ENCODE data around the gene C9.
"Not testable (repeated sequence)": the region's sequence is repeated elsewhere in the genome, so short reads cannot be mapped to it uniquely, and the experiment has no call there.

Gene C9
- total RNA-seq, result 0 to 0.06 (median 0) reads per million in 9 experiments

DNA sequence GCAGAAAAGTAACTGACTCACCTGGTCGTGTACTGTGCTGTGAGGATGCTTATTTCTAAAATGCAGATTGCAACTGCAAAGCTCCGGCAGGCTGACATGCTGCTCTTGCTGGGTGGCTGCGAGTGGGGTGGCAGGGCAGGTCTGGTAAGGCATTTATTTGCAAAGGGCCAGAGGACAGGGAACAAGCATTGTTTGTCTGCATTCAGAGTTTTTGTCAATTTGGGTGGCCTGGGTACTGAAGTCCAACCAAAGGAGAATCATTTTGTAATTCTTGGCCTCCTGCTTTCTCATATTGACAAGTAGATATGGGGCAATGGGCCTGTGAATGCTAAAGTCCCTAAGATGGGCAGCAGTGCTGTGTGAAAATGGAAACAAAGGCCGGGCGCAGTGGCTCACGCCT is at the start of gene C9:
C9 (minus strand) TSS at position 129 of the 400 bp plus-strand sequence; CDS start at position 98, 31 bp downstream.
- ATAC-seq (replicated peaks) (no peak), DNase-seq (no peak)
- no peaks in the 10 kb centered on the region for H3K36me3 Mint-ChIP-seq (ENCODE audit: insufficient read depth)
- no peak within 1 kb of the TSS for H3K27ac Mint-ChIP-seq
- H3K9me3 Mint-ChIP-seq, result peaks cover 0 to 1% of the 10 kb centered on the region in 2 donors
- H3K4me1 Mint-ChIP-seq (ENCODE audit: low read depth in 2 of 2), result peaks cover 0 to 6% of the 10 kb centered on the region in 2 donors
- H3K27me3 Mint-ChIP-seq, result peaks cover 6 to 25% of the 10 kb centered on the region in 2 donors
- H3K4me3 Mint-ChIP-seq, result no peak within 1 kb of the TSS

DNA sequence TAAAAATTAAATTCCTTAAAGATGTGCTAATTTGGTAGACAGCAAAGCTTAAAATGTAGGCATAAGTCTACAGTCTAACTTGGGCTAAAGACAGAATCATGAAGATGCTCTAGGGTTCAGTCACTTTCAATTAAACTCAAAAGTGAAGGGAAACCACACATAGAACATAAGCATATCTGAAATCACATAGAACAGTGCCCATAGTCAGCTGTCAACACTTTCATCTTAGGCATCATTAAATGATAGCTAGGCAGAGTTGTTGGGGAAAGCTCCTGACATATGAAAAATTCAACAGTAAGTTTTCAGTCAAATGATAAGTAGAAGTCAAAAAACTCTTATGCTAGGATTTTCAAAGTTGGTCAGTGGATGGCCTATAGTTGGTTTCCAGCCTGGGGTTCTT is 49.5 kb upstream of the C9 start:
- H3K36me3 Mint-ChIP-seq (ENCODE audit: insufficient read depth), result no peaks in the 10 kb centered on the region
- no peak for ATAC-seq (replicated peaks)
- H3K4me3 Mint-ChIP-seq, result no peak overlapping the region
- peaks cover 10 to 39% of the 10 kb centered on the region in 2 donors for H3K27me3 Mint-ChIP-seq
- H3K4me1 Mint-ChIP-seq (ENCODE audit: low read depth in 2 of 2), result peaks cover 0 to 9% of the 10 kb centered on the region in 2 donors
- no peaks in the 10 kb centered on the region for H3K9me3 Mint-ChIP-seq
- no peak for DNase-seq
- no peak overlapping the region for H3K27ac Mint-ChIP-seq

GRCh38 chr5:39412721-39413394 is 48.6 kb upstream of the C9 start:
- ATAC-seq (replicated peaks), result no peak
- Mint-ChIP-seq H3K27me3 (peaks cover 10 to 46% of the 10 kb centered on the region in 2 donors), H3K4me1 (ENCODE audit: low read depth in 2 of 2) (peaks cover 0 to 9% of the 10 kb centered on the region in 2 donors), H3K27ac (no peak overlapping the region), H3K36me3 (ENCODE audit: insufficient read depth) (no peaks in the 10 kb centered on the region), H3K9me3 (no peaks in the 10 kb centered on the region), H3K4me3 (no peak overlapping the region)
- DNase-seq, result no peak

DNA sequence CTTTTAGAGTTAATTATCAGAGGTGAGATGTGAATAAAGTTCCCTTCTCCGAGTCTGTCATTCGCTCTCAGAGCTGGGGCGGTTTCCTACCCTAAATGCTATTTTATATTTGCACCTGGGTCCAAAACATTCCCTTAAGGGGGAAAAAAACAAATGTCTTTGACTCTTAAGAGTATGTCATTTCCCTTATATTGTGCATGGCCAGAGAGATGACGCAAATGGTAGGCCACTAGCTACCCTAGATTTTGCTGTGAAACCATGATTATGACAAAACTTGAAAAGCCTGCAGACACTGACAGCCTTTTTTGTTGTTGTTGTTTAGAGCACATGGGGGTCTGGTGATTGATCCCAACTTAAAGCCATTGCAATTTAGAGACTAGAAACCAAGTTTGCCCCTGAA is 47.7 kb upstream of the C9 start:
- H3K4me3 Mint-ChIP-seq, result no peak overlapping the region
- ATAC-seq (replicated peaks), result no peak
- H3K9me3 Mint-ChIP-seq, result no peaks in the 10 kb centered on the region
- H3K36me3 Mint-ChIP-seq (ENCODE audit: insufficient read depth), result no peaks in the 10 kb centered on the region
- H3K27me3 Mint-ChIP-seq, result peaks cover 10 to 55% of the 10 kb centered on the region in 2 donors
- no peak for DNase-seq
- H3K27ac Mint-ChIP-seq, result no peak overlapping the region
- H3K4me1 Mint-ChIP-seq (ENCODE audit: low read depth in 2 of 2), result peaks cover 0 to 9% of the 10 kb centered on the region in 2 donors

GRCh38 chr5:39411061-39411460 is 46.8 kb upstream of the C9 start:
- Mint-ChIP-seq H3K9me3 (no peaks in the 10 kb centered on the region), H3K4me1 (ENCODE audit: low read depth in 2 of 2) (peaks cover 0 to 9% of the 10 kb centered on the region in 2 donors), H3K4me3 (peak overlapping the region in 1 of 2 donors; percentile 23), H3K36me3 (ENCODE audit: insufficient read depth) (no peaks in the 10 kb centered on the region), H3K27ac (peak overlapping the region in 1 of 2 donors; percentile 57), H3K27me3 (peaks cover 7 to 55% of the 10 kb centered on the region in 2 donors)
- DNase-seq (no peak), ATAC-seq (replicated peaks) (no peak)

GRCh38 chr5:39409033-39409432 is 44.7 kb upstream of the C9 start:
- no peaks in the 10 kb centered on the region for H3K9me3 Mint-ChIP-seq
- no peak overlapping the region for H3K27ac Mint-ChIP-seq
- peaks cover 12 to 56% of the 10 kb centered on the region in 2 donors for H3K27me3 Mint-ChIP-seq
- H3K4me1 Mint-ChIP-seq (ENCODE audit: low read depth in 2 of 2), result peaks cover 0 to 9% of the 10 kb centered on the region in 2 donors
- DNase-seq (no peak), ATAC-seq (replicated peaks) (no peak)
- H3K4me3 Mint-ChIP-seq, result no peak overlapping the region
- H3K36me3 Mint-ChIP-seq (ENCODE audit: insufficient read depth), result no peaks in the 10 kb centered on the region

DNA sequence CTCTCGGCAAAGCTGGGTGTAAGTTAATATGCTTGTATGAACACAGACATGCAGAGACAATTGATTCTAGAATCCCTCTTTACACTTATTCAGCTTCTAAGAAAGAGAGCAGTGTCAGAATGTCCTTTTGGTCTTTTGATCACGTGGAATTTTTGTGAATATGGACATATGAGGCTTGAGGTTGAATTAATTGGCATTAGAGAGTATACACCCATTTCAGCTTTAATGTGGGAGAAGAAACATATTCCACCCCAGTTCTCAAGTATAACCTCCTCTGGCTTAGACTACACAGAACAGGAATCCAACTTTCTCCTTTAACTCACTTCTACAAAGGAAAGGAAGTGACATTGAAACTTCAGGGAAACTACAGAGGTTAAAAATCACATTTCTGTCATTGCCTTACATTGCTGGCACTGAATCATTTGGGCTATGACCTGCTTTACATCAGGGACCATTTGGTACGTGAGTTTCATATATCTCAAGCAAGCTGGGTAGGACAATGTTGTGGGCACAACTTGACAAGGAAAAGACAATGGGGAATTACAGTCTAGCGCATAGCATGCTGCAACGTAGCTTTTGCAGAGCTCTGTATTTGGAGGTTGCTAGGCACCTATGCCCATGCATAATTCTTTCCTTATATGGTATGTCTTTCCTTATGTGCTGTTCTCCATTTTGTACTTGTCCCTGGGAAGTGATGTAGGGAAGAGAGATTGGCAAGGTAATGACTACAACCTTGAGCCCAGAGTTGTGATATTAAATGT is 41.0 kb upstream of the C9 start:
- DNase-seq (no peak), ATAC-seq (replicated peaks) (no peak)
- peaks cover 12 to 30% of the 10 kb centered on the region in 2 donors for H3K27me3 Mint-ChIP-seq
- H3K27ac Mint-ChIP-seq, result no peak overlapping the region
- H3K9me3 Mint-ChIP-seq, result no peaks in the 10 kb centered on the region
- H3K4me1 Mint-ChIP-seq (ENCODE audit: low read depth in 2 of 2), result peaks cover 0 to 1% of the 10 kb centered on the region in 2 donors
- no peaks in the 10 kb centered on the region for H3K36me3 Mint-ChIP-seq (ENCODE audit: insufficient read depth)
- H3K4me3 Mint-ChIP-seq, result no peak overlapping the region

GRCh38 chr5:39403761-39404160 is 39.5 kb upstream of the C9 start:
- not testable (repeated sequence) for DNase-seq; H3K27ac Mint-ChIP-seq; H3K36me3 Mint-ChIP-seq (ENCODE audit: insufficient read depth); ATAC-seq (replicated peaks); H3K9me3 Mint-ChIP-seq; H3K4me1 Mint-ChIP-seq (ENCODE audit: low read depth in 2 of 2); H3K4me3 Mint-ChIP-seq
- peaks cover 12 to 30% of the 10 kb centered on the region in 2 donors for H3K27me3 Mint-ChIP-seq

GRCh38 chr5:39402140-39402539 is 37.8 kb upstream of the C9 start:
- not testable (repeated sequence) for DNase-seq; H3K9me3 Mint-ChIP-seq; ATAC-seq (replicated peaks); H3K36me3 Mint-ChIP-seq (ENCODE audit: insufficient read depth); H3K4me3 Mint-ChIP-seq; H3K27ac Mint-ChIP-seq; H3K4me1 Mint-ChIP-seq (ENCODE audit: low read depth in 2 of 2)
- H3K27me3 Mint-ChIP-seq, result peaks cover 12 to 15% of the 10 kb centered on the region in 2 donors

GRCh38 chr5:39400713-39401578 is 36.7 kb upstream of the C9 start:
- no peak overlapping the region for H3K4me3 Mint-ChIP-seq
- peaks cover 5 to 9% of the 10 kb centered on the region in 2 donors for H3K27me3 Mint-ChIP-seq
- no peaks in the 10 kb centered on the region for H3K9me3 Mint-ChIP-seq
- ATAC-seq (replicated peaks), result no peak
- no peaks in the 10 kb centered on the region for H3K36me3 Mint-ChIP-seq (ENCODE audit: insufficient read depth)
- H3K27ac Mint-ChIP-seq, result peak overlapping the region; percentile 65 to 90
- peaks cover 6 to 10% of the 10 kb centered on the region in 2 donors for H3K4me1 Mint-ChIP-seq (ENCODE audit: low read depth in 2 of 2)
- no peak for DNase-seq

GRCh38 chr5:39399135-39400036 is 35.1 kb upstream of the C9 start:
- H3K9me3 Mint-ChIP-seq, result no peaks in the 10 kb centered on the region
- peak overlapping the region in 1 of 2 donors; percentile 30 for H3K4me3 Mint-ChIP-seq
- DNase-seq (no peak), ATAC-seq (replicated peaks) (no peak)
- H3K4me1 Mint-ChIP-seq (ENCODE audit: low read depth in 2 of 2), result peaks cover 6 to 10% of the 10 kb centered on the region in 2 donors
- no peaks in the 10 kb centered on the region for H3K36me3 Mint-ChIP-seq (ENCODE audit: insufficient read depth)
- peak overlapping the region; percentile 65 to 90 for H3K27ac Mint-ChIP-seq
- H3K27me3 Mint-ChIP-seq, result no peaks in the 10 kb centered on the region

GRCh38 chr5:39396843-39397242 is 32.5 kb upstream of the C9 start:
- DNase-seq, result no peak
- H3K27me3 Mint-ChIP-seq, result no peaks in the 10 kb centered on the region
- H3K9me3 Mint-ChIP-seq, result no peaks in the 10 kb centered on the region
- H3K4me3 Mint-ChIP-seq, result no peak overlapping the region
- no peak overlapping the region for H3K27ac Mint-ChIP-seq
- H3K36me3 Mint-ChIP-seq (ENCODE audit: insufficient read depth), result no peaks in the 10 kb centered on the region
- H3K4me1 Mint-ChIP-seq (ENCODE audit: low read depth in 2 of 2), result peaks cover 6 to 10% of the 10 kb centered on the region in 2 donors
- no peak for ATAC-seq (replicated peaks)
